SK-N-SH treated with all-trans-retinoic acid at 6 μM for 48 hours (cell line): ENCODE results near the gene TAF1B.

Experiments
- ATAC-seq: fragments of 200-7000 bp; cut with Tn5 transposase; 3 replicates; pipeline ENCODE4 v1.9.1; 2020; ENCODE audit warnings: mild to moderate bottlenecking, moderate library complexity
- ARNTL ChIP-seq: fragments of 450-650 bp; formaldehyde crosslinking; IDR thresholded peaks from 2 replicates; pipeline ENCODE4 v1.5.0; 2020; ENCODE audit warnings: low read depth, mild to moderate bottlenecking, moderate library complexity, borderline replicate concordance
- CREB5 ChIP-seq: fragments of 250-450 bp; sonication (Bioruptor Pico); IDR thresholded peaks from 2 replicates; pipeline ENCODE4 v1.5.1; 2020; ENCODE audit warnings: low read depth, mild to moderate bottlenecking, moderate library complexity
- ESRRG ChIP-seq: fragments of 250-450 bp; sonication (Bioruptor Pico); IDR thresholded peaks from 2 replicates; pipeline ENCODE4 v1.6.1; 2021; ENCODE audit warnings: mild to moderate bottlenecking
- GLIS3 ChIP-seq: fragments of 250-450 bp; sonication (Bioruptor Pico); IDR thresholded peaks from 2 replicates; pipeline ENCODE4 v1.5.0; 2020; ENCODE audit warnings: mild to moderate bottlenecking, moderate library complexity
- OSR1 ChIP-seq: fragments of 250-450 bp; sonication (Bioruptor Pico); IDR thresholded peaks from 2 replicates; pipeline ENCODE4 v1.8.0; 2022; ENCODE audit warnings: moderate library complexity, mild to moderate bottlenecking, inconsistent platforms
- PATZ1 ChIP-seq: fragments of 250-450 bp; sonication (Bioruptor Pico); IDR thresholded peaks from 2 replicates; pipeline ENCODE4 v1.8.0; 2020; ENCODE audit warnings: mild to moderate bottlenecking, moderate library complexity, borderline replicate concordance
- POU6F1 ChIP-seq: fragments of 250-450 bp; sonication (Bioruptor Pico); IDR thresholded peaks from 2 replicates; pipeline ENCODE4 v1.8.0; 2021; ENCODE audit warnings: low read depth, mild to moderate bottlenecking, moderate library complexity, borderline replicate concordance
- PPARA ChIP-seq: fragments of 250-450 bp; sonication (Bioruptor Pico); IDR thresholded peaks from 2 replicates; pipeline ENCODE4 v1.5.0; 2020; ENCODE audit warnings: mild to moderate bottlenecking, borderline replicate concordance
- RARB ChIP-seq: fragments of 250-450 bp; sonication (Bioruptor Pico); IDR thresholded peaks from 2 replicates; pipeline ENCODE4 v1.8.0; 2021; ENCODE audit warnings: mild to moderate bottlenecking, moderate library complexity
- SNAI2 ChIP-seq: fragments of 250-450 bp; sonication (Bioruptor Pico); IDR thresholded peaks from 2 replicates; pipeline ENCODE4 v1.5.0; 2020; ENCODE audit warnings: mild to moderate bottlenecking, moderate library complexity
- TCF4 ChIP-seq: fragments of 250-450 bp; sonication (Bioruptor Pico); IDR thresholded peaks from 2 replicates; pipeline ENCODE4 v1.8.0; 2021; ENCODE audit warnings: mild to moderate bottlenecking, moderate library complexity, borderline replicate concordance
- TOX ChIP-seq: fragments of 250-450 bp; sonication (Bioruptor Pico); IDR thresholded peaks from 2 replicates; pipeline ENCODE4 v1.8.0; 2021; ENCODE audit warnings: mild to moderate bottlenecking, moderate library complexity, borderline replicate concordance
- TSHZ2 ChIP-seq: fragments of 250-450 bp; sonication (Bioruptor Pico); IDR thresholded peaks from 2 replicates; pipeline ENCODE4 v1.5.0; 2020; ENCODE audit warnings: mild to moderate bottlenecking, moderate library complexity
- ZC3H10 ChIP-seq: fragments of 250-450 bp; sonication (Bioruptor Pico); IDR thresholded peaks from 2 replicates; pipeline ENCODE4 v1.5.1; 2021; ENCODE audit warnings: mild to moderate bottlenecking, moderate library complexity
- ZFP30 ChIP-seq: fragments of 450-650 bp; formaldehyde crosslinking; IDR thresholded peaks from 2 replicates; pipeline ENCODE4 v1.5.0; 2022; ENCODE audit warnings: mild to moderate bottlenecking, moderate library complexity
- ZNF565 ChIP-seq: fragments of 450-650 bp; formaldehyde crosslinking; conservative IDR thresholded peaks from 2 replicates; pipeline ENCODE4 v1.5.0; 2020; ENCODE audit warnings: low read depth, mild to moderate bottlenecking, moderate library complexity
- ZNF70 ChIP-seq: fragments of 450-650 bp; formaldehyde crosslinking; IDR thresholded peaks from 2 replicates; pipeline ENCODE4 v1.5.0; 2020; ENCODE audit warnings: mild to moderate bottlenecking, moderate library complexity

Gene TAF1B

GRCh38 chr2:9944330-9944758 lies 101.1 kb downstream of the TAF1B start:
- TF ChIP-seq OSR1 (CRISPR knock-in tag), result no peak
- no peak for TF ChIP-seq TOX (CRISPR knock-in tag)
- TF ChIP-seq GLIS3 (CRISPR knock-in tag), result no peak
- TF ChIP-seq ZFP30, result no peak
- no peak for TF ChIP-seq TSHZ2 (CRISPR knock-in tag)
- no peak for TF ChIP-seq RARB (CRISPR knock-in tag)
- no peak for TF ChIP-seq SNAI2
- no peak for TF ChIP-seq CREB5 (CRISPR knock-in tag)
- TF ChIP-seq ZC3H10 (CRISPR knock-in tag), result no peak
- TF ChIP-seq PPARA, result no peak
- TF ChIP-seq ZNF70, result no peak
- TF ChIP-seq PATZ1 (CRISPR knock-in tag), result no peak
- ATAC-seq, result no peak

- TF ChIP-seq POU6F1 (CRISPR knock-in tag) (no peak), ZC3H10 (CRISPR knock-in tag) (no peak), ARNTL (CRISPR knock-in tag) (no peak), PATZ1 (CRISPR knock-in tag) (no peak), SNAI2 (no peak), OSR1 (CRISPR knock-in tag) (no peak), ZFP30 (no peak), TCF4 (CRISPR knock-in tag) (no peak), GLIS3 (CRISPR knock-in tag) (no peak), ZNF70 (no peak), TSHZ2 (CRISPR knock-in tag) (no peak), PPARA (no peak), TOX (CRISPR knock-in tag) (no peak), ZNF565 (CRISPR knock-in tag) (no peak), ESRRG (no peak)
- TF ChIP-seq, all 23 proteins: peak for 0
- ATAC-seq, result no peak
Measured at GRCh38 chr2:9945596-9945995, 102.3 kb downstream of the TAF1B start.
